Measurements from ENCODE around the gene SINHCAF.

SINHCAF gene

GRCh38 chr12:31362115-31362758, 36.3 kb upstream of the SINHCAF start:
- Histone ChIP-seq H3K36me3 (ENCODE audit: insufficient read depth, low read length) (no peaks in the 10 kb centered on the region), H3K27me3 (ENCODE audit: insufficient read depth, low read length) (no peaks in the 10 kb centered on the region), H3K4me3 (ENCODE audit: low read length) (peak overlapping the region; percentile 29), H3K9me3 (ENCODE audit: insufficient read depth, low read depth, low read length) (no peaks in the 10 kb centered on the region), H3K4me1 (ENCODE audit: insufficient read depth, low read length) (peaks cover 28% of the 10 kb centered on the region), H3K9ac (ENCODE audit: low read depth, low read length) (peak overlapping the region; percentile 68), H3K27ac (ENCODE audit: low read depth, low read length) (peak overlapping the region; percentile 94)
- WGBS: 14% methylated on average over 13 of the region's 13 CpGs

- H3K9me3 ChIP-seq (ENCODE audit: insufficient read depth, low read depth, low read length): no peaks in the 10 kb centered on the region
- H3K36me3 ChIP-seq (ENCODE audit: insufficient read depth, low read length): no peaks in the 10 kb centered on the region
- H3K27me3 ChIP-seq (ENCODE audit: insufficient read depth, low read length): no peaks in the 10 kb centered on the region
- peaks cover 28% of the 10 kb centered on the region for H3K4me1 ChIP-seq (ENCODE audit: insufficient read depth, low read length)
- H3K4me3 ChIP-seq (ENCODE audit: low read length): peak overlapping the region; percentile 29; the same call in 1 of the 2 replicates
- peak overlapping the region; percentile 94; the same call in 1 of the 2 replicates for H3K27ac ChIP-seq (ENCODE audit: low read depth, low read length)
- no peak overlapping the region for H3K9ac ChIP-seq (ENCODE audit: low read depth, low read length)
- 90% methylated on average over 14 of the region's 14 CpGs for WGBS
Measured at GRCh38 chr12:31361730-31362114, 35.8 kb upstream of the SINHCAF start.

GRCh38 chr12:31355747-31356107, 29.8 kb upstream of the SINHCAF start:
- Histone ChIP-seq H3K27ac (ENCODE audit: low read depth, low read length) (no peak overlapping the region), H3K9ac (ENCODE audit: low read depth, low read length) (no peak overlapping the region), H3K9me3 (ENCODE audit: insufficient read depth, low read depth, low read length) (no peaks in the 10 kb centered on the region), H3K27me3 (ENCODE audit: insufficient read depth, low read length) (no peaks in the 10 kb centered on the region), H3K4me1 (ENCODE audit: insufficient read depth, low read length) (peaks cover 14% of the 10 kb centered on the region), H3K4me3 (ENCODE audit: low read length) (no peak overlapping the region), H3K36me3 (ENCODE audit: insufficient read depth, low read length) (no peaks in the 10 kb centered on the region)
- 72% methylated on average over 4 of the region's 4 CpGs for WGBS

- 0 out of 2 replicates have a peak overlapping the region, but pooled peaks have one; percentile 12 for H3K9ac ChIP-seq (ENCODE audit: low read depth, low read length)
- H3K27me3 ChIP-seq (ENCODE audit: insufficient read depth, low read length): no peaks in the 10 kb centered on the region
- 77% methylated on average over 12 of the region's 12 CpGs for WGBS
- no peaks in the 10 kb centered on the region for H3K9me3 ChIP-seq (ENCODE audit: insufficient read depth, low read depth, low read length)
- no peak overlapping the region for H3K27ac ChIP-seq (ENCODE audit: low read depth, low read length)
- H3K4me3 ChIP-seq (ENCODE audit: low read length): no peak overlapping the region
- no peaks in the 10 kb centered on the region for H3K36me3 ChIP-seq (ENCODE audit: insufficient read depth, low read length)
- peaks cover 11% of the 10 kb centered on the region for H3K4me1 ChIP-seq (ENCODE audit: insufficient read depth, low read length)
Measured at GRCh38 chr12:31353750-31354708, 28.1 kb upstream of the SINHCAF start.

- Histone ChIP-seq H3K27me3 (ENCODE audit: insufficient read depth, low read length) (no peaks in the 10 kb centered on the region), H3K27ac (ENCODE audit: low read depth, low read length) (no peak overlapping the region), H3K4me3 (ENCODE audit: low read length) (no peak overlapping the region), H3K36me3 (ENCODE audit: insufficient read depth, low read length) (no peaks in the 10 kb centered on the region), H3K9ac (ENCODE audit: low read depth, low read length) (no peak overlapping the region), H3K9me3 (ENCODE audit: insufficient read depth, low read depth, low read length) (no peaks in the 10 kb centered on the region), H3K4me1 (ENCODE audit: insufficient read depth, low read length) (peaks cover 13% of the 10 kb centered on the region; the same call in 1 of the 2 replicates)
- 93% methylated on average over 9 of the region's 9 CpGs for WGBS
Measured at GRCh38 chr12:31346267-31346666, 20.3 kb upstream of the SINHCAF start.

- no peak overlapping the region for H3K9ac ChIP-seq (ENCODE audit: low read depth, low read length)
- H3K4me1 ChIP-seq (ENCODE audit: insufficient read depth, low read length): peaks cover 20% of the 10 kb centered on the region; the same call in 1 of the 2 replicates
- H3K27ac ChIP-seq (ENCODE audit: low read depth, low read length): no peak overlapping the region
- no peaks in the 10 kb centered on the region for H3K27me3 ChIP-seq (ENCODE audit: insufficient read depth, low read length)
- H3K9me3 ChIP-seq (ENCODE audit: insufficient read depth, low read depth, low read length): no peaks in the 10 kb centered on the region
- WGBS: 95% methylated on average over 8 of the region's 8 CpGs
- no peak overlapping the region for H3K4me3 ChIP-seq (ENCODE audit: low read length)
- H3K36me3 ChIP-seq (ENCODE audit: insufficient read depth, low read length): no peaks in the 10 kb centered on the region
Measured at GRCh38 chr12:31343139-31343538, 17.2 kb upstream of the SINHCAF start.

- no peak overlapping the region for H3K4me3 ChIP-seq (ENCODE audit: low read length)
- H3K27me3 ChIP-seq (ENCODE audit: insufficient read depth, low read length): no peaks in the 10 kb centered on the region
- 83% methylated on average over 1 of the region's 1 CpG for whole genome bisulfite sequencing
- no peak overlapping the region for H3K9ac ChIP-seq (ENCODE audit: low read depth, low read length)
- H3K27ac ChIP-seq (ENCODE audit: low read depth, low read length): no peak overlapping the region
- no peaks in the 10 kb centered on the region for H3K9me3 ChIP-seq (ENCODE audit: insufficient read depth, low read depth, low read length)
- H3K4me1 ChIP-seq (ENCODE audit: insufficient read depth, low read length): peaks cover 18% of the 10 kb centered on the region; the same call in 1 of the 2 replicates
- no peaks in the 10 kb centered on the region for H3K36me3 ChIP-seq (ENCODE audit: insufficient read depth, low read length)
Measured at GRCh38 chr12:31342286-31342685, 16.3 kb upstream of the SINHCAF start.

GRCh38 chr12:31339831-31340622, 14.1 kb upstream of the SINHCAF start:
- H3K27me3 ChIP-seq (ENCODE audit: insufficient read depth, low read length): no peaks in the 10 kb centered on the region
- H3K9ac ChIP-seq (ENCODE audit: low read depth, low read length): no peak overlapping the region
- 85% methylated on average over 9 of the region's 10 CpGs for WGBS
- no peaks in the 10 kb centered on the region for H3K36me3 ChIP-seq (ENCODE audit: insufficient read depth, low read length)
- H3K4me1 ChIP-seq (ENCODE audit: insufficient read depth, low read length): 0 out of 2 replicates have a peak, but pooled peaks cover 7% of the 10 kb centered on the region
- no peak overlapping the region for H3K4me3 ChIP-seq (ENCODE audit: low read length)
- no peaks in the 10 kb centered on the region for H3K9me3 ChIP-seq (ENCODE audit: insufficient read depth, low read depth, low read length)
- H3K27ac ChIP-seq (ENCODE audit: low read depth, low read length): no peak overlapping the region

- no peak overlapping the region for H3K4me3 ChIP-seq (ENCODE audit: low read length)
- H3K9me3 ChIP-seq (ENCODE audit: insufficient read depth, low read depth, low read length): no peaks in the 10 kb centered on the region
- H3K27me3 ChIP-seq (ENCODE audit: insufficient read depth, low read length): no peaks in the 10 kb centered on the region
- H3K27ac ChIP-seq (ENCODE audit: low read depth, low read length): no peak overlapping the region
- WGBS: 91% methylated on average over 4 of the region's 4 CpGs
- H3K9ac ChIP-seq (ENCODE audit: low read depth, low read length): no peak overlapping the region
- 0 out of 2 replicates have a peak, but pooled peaks cover 7% of the 10 kb centered on the region for H3K4me1 ChIP-seq (ENCODE audit: insufficient read depth, low read length)
- no peaks in the 10 kb centered on the region for H3K36me3 ChIP-seq (ENCODE audit: insufficient read depth, low read length)
Measured at GRCh38 chr12:31337952-31338351, 12.0 kb upstream of the SINHCAF start.

GRCh38 chr12:31331242-31331641, 5.3 kb upstream of the SINHCAF start:
- Histone ChIP-seq H3K4me1 (ENCODE audit: insufficient read depth, low read length) (peaks cover 7% of the 10 kb centered on the region), H3K9ac (ENCODE audit: low read depth, low read length) (no peak overlapping the region), H3K36me3 (ENCODE audit: insufficient read depth, low read length) (no peaks in the 10 kb centered on the region), H3K27ac (ENCODE audit: low read depth, low read length) (no peak overlapping the region), H3K4me3 (ENCODE audit: low read length) (no peak overlapping the region), H3K9me3 (ENCODE audit: insufficient read depth, low read depth, low read length) (no peaks in the 10 kb centered on the region), H3K27me3 (ENCODE audit: insufficient read depth, low read length) (no peaks in the 10 kb centered on the region)
- 94% methylated on average over 3 of the region's 4 CpGs for WGBS

Data from HUES64 (cell line).